Cardiac muscle cell (in vitro differentiated cells and primary cell): ENCODE results near the gene STRN3. TPM values are rescaled to one million over a fixed set of nuclear protein-coding genes. Genes with fewer than 3 reads are reported as not detected.
A peak's percentile ranks its signal among the peaks of the same experiment; 100 is the strongest.

Source experiments
- DNase-seq, 2 donors: peaks; one replicate each; pipeline versions ENCODE4 v3.0.0 to v3.0.0-alpha.2; 2010 to 2017; ENCODE audit warnings: low read depth in 1 of 2, low spot score in 1 of 2
- H3K27ac ChIP-seq: fragments of 200-600 bp; sonication (generic); 2 replicates; pipeline ENCODE4 v1.5.1; 2016
- H3K27me3 ChIP-seq: fragments of 200-600 bp; sonication (generic); 2 replicates; pipeline ENCODE4 v1.6.0; 2016; ENCODE audit warnings: control low read depth
- H3K36me3 ChIP-seq: fragments of 200-600 bp; sonication (generic); 2 replicates; pipeline ENCODE4 v1.5.1; 2016; ENCODE audit warnings: control low read depth
- H3K4me1 ChIP-seq: fragments of 200-600 bp; sonication (generic); 2 replicates; pipeline ENCODE4 v1.8.1; 2017; ENCODE audit warnings: low read depth, mild to moderate bottlenecking, mixed run types
- H3K4me3 ChIP-seq: fragments of 200-600 bp; sonication (generic); 2 replicates; pipeline ENCODE4 v1.5.1; 2016; ENCODE audit warnings: mild to moderate bottlenecking
- H3K9me3 ChIP-seq: fragments of 200-600 bp; sonication (generic); 2 replicates; pipeline ENCODE4 v1.5.1; 2017; ENCODE audit warnings: low read depth, mild to moderate bottlenecking, control low read depth
- CTCF ChIP-seq: IDR thresholded peaks from 2 replicates; pipeline ENCODE4 v1.5.1; 2012; ENCODE audit warnings: low read depth, mild to moderate bottlenecking, low read length
- polyA plus RNA-seq: library from polyadenylated mRNA; unstranded; fragments of >200 nt; fragmentation: Nextera tagmentation; extraction: Ambion mirVana; gene quantifications from 2 replicates; pipeline ENCODE4 v1.2.1, GENCODE V29; 2016
- total RNA-seq: library from RNA; depleted of rRNA; stranded (reverse); fragments of >200 nt; gene quantifications from 2 replicates; pipeline ENCODE4 v1.2.3, GENCODE V29; 2016

The STRN3 gene
- total and polyA plus RNA-seq, 2 experiments from 2014 or later: 18.1 to 57.3 TPM

- Histone ChIP-seq H3K9me3 (no peaks in the 10 kb centered on the region), H3K27me3 (no peaks in the 10 kb centered on the region), H3K4me1 (peaks cover 15% of the 10 kb centered on the region), H3K36me3 (no peaks in the 10 kb centered on the region), H3K27ac (peak overlapping the region; percentile 34), H3K4me3 (no peak overlapping the region)
- DNase-seq: no peak
- no peak for TF ChIP-seq CTCF
These were observed 16.1 kb upstream of the STRN3 start for GRCh38 chr14:31042300-31042699.

GRCh38 chr14:31038521-31039166 lies 12.5 kb upstream of the STRN3 start:
- H3K36me3 ChIP-seq: no peaks in the 10 kb centered on the region
- H3K27me3 ChIP-seq: no peaks in the 10 kb centered on the region
- no peak for TF ChIP-seq CTCF
- H3K4me3 ChIP-seq: no peak overlapping the region
- peaks cover 15% of the 10 kb centered on the region for H3K4me1 ChIP-seq
- peak in 1 of 2 donors; percentile 56 for DNase-seq
- no peaks in the 10 kb centered on the region for H3K9me3 ChIP-seq
- H3K27ac ChIP-seq: no peak overlapping the region

GRCh38 chr14:31037709-31038221 lies 11.6 kb upstream of the STRN3 start:
- no peak for DNase-seq
- Histone ChIP-seq H3K4me3 (no peak overlapping the region), H3K27me3 (no peaks in the 10 kb centered on the region), H3K36me3 (no peaks in the 10 kb centered on the region), H3K9me3 (no peaks in the 10 kb centered on the region), H3K27ac (no peak overlapping the region), H3K4me1 (peaks cover 8% of the 10 kb centered on the region)
- TF ChIP-seq CTCF: no peak

- Histone ChIP-seq H3K27ac (no peak overlapping the region), H3K4me3 (no peak overlapping the region), H3K9me3 (no peaks in the 10 kb centered on the region), H3K27me3 (no peaks in the 10 kb centered on the region), H3K36me3 (no peaks in the 10 kb centered on the region), H3K4me1 (no peaks in the 10 kb centered on the region)
- DNase-seq: no peak
- TF ChIP-seq CTCF: no peak
These were observed 10.4 kb upstream of the STRN3 start for GRCh38 chr14:31036552-31036951.

GRCh38 chr14:31030469-31030868 lies 4.3 kb upstream of the STRN3 start:
- Histone ChIP-seq H3K36me3 (no peaks in the 10 kb centered on the region), H3K4me3 (no peak overlapping the region), H3K27ac (no peak overlapping the region), H3K27me3 (no peaks in the 10 kb centered on the region), H3K4me1 (no peaks in the 10 kb centered on the region), H3K9me3 (no peaks in the 10 kb centered on the region)
- TF ChIP-seq CTCF: no peak
- DNase-seq: no peak
